DOHH2 (cell line): ENCODE measurements around the gene CDKL4.
"Not testable (repeated sequence)": the region's sequence is repeated elsewhere in the genome, so short reads cannot be mapped to it uniquely, and the experiment has no call there.

Experiments
- H3F3A ChIP-seq: fragments of 200-600 bp; sonication (generic), shearing (Covaris generic); 2 replicates; pipeline ENCODE4 v1.6.0; 2016; ENCODE audit warnings: antibody characterized with exemption, mild to moderate bottlenecking; ENCODE audit not compliant: control insufficient read depth, insufficient read depth
- H3K27ac ChIP-seq: fragments of 200-600 bp; sonication (generic); 2 replicates; pipeline ENCODE4 v1.5.1; 2014; ENCODE audit warnings: low read depth, mild to moderate bottlenecking, low read length, moderate library complexity
- H3K27me3 ChIP-seq: fragments of 200-600 bp; sonication (generic); 2 replicates; pipeline ENCODE4 v1.6.1; 2014; ENCODE audit warnings: mild to moderate bottlenecking, low read length, mixed read lengths; ENCODE audit not compliant: control insufficient read depth
- H3K36me3 ChIP-seq: fragments of 200-600 bp; sonication (generic); 2 replicates; pipeline ENCODE4 v1.6.1; 2014; ENCODE audit warnings: mild to moderate bottlenecking, low read length, moderate library complexity, mixed read lengths; ENCODE audit not compliant: control insufficient read depth
- H3K4me1 ChIP-seq: fragments of 200-600 bp; sonication (generic); 2 replicates; pipeline ENCODE4 v1.6.1; 2014; ENCODE audit warnings: mild to moderate bottlenecking, low read length, mixed read lengths; ENCODE audit not compliant: control insufficient read depth
- H3K4me2 ChIP-seq: fragments of 200-600 bp; sonication (generic); 2 replicates; pipeline ENCODE4 v1.6.0; 2014; ENCODE audit warnings: mild to moderate bottlenecking, low read length, moderate library complexity
- H3K4me3 ChIP-seq: fragments of 200-600 bp; sonication (generic); 2 replicates; pipeline ENCODE4 v1.5.1; 2014; ENCODE audit warnings: mild to moderate bottlenecking, low read length, mixed read lengths
- H3K79me2 ChIP-seq: fragments of 200-600 bp; sonication (generic); 2 replicates; pipeline ENCODE4 v1.6.1; 2014; ENCODE audit warnings: mild to moderate bottlenecking, low read length, mixed read lengths; ENCODE audit not compliant: control insufficient read depth
- H3K9me2 ChIP-seq: fragments of 200-600 bp; sonication (generic); replicated peaks from 2 replicates; pipeline ENCODE4 v1.6.1; 2014; ENCODE audit warnings: mild to moderate bottlenecking, low read length, mixed read lengths; ENCODE audit not compliant: control insufficient read depth
- H3K9me3 ChIP-seq: fragments of 200-600 bp; sonication (generic); 2 replicates; pipeline ENCODE4 v1.6.1; 2014; ENCODE audit warnings: antibody characterized with exemption, low read length, mixed read lengths; ENCODE audit not compliant: control insufficient read depth, insufficient read depth
- H4K20me1 ChIP-seq: fragments of 200-600 bp; sonication (generic); 2 replicates; pipeline ENCODE4 v1.6.0; 2014; ENCODE audit warnings: low read depth, mild to moderate bottlenecking, antibody characterized with exemption, low read length, moderate library complexity; ENCODE audit not compliant: control insufficient read depth, insufficient read depth
- EZH2phosphoT487 ChIP-seq: fragments of 200-600 bp; sonication (generic); IDR thresholded peaks from 2 replicates; pipeline ENCODE4 v1.6.1; 2017; ENCODE audit warnings: borderline replicate concordance, mild to moderate bottlenecking, antibody characterized with exemption, low read length, moderate library complexity, mixed read lengths
- TF ChIP-seq, protein P1 (sequence below): fragments of 200-600 bp; sonication (generic); IDR thresholded peaks from one replicate; pipeline ENCODE4 v1.5.1; 2014; ENCODE audit warnings: antibody characterized with exemption, mild to moderate bottlenecking, low read depth, low read length; ENCODE audit not compliant: poor library complexity, severe bottlenecking

CDKL4 gene

GRCh38 chr2:39156107-39156506 lies 87.7 kb downstream of the CDKL4 start:
- Histone ChIP-seq H3K4me2 (no peak overlapping the region), H3K4me3 (no peak overlapping the region), H3K9me3 (no peaks in the 10 kb centered on the region), H3K36me3 (no peaks in the 10 kb centered on the region), H3K79me2 (no peaks in the 10 kb centered on the region), H3K27ac (no peak overlapping the region), H3K27me3 (no peaks in the 10 kb centered on the region), H4K20me1 (no peaks in the 10 kb centered on the region), H3F3A (no peaks in the 10 kb centered on the region), H3K9me2 (no peaks in the 10 kb centered on the region), H3K4me1 (peaks cover under 1% of the 10 kb centered on the region; the same call in 1 of the 2 replicates)
- TF ChIP-seq, protein P1, sequence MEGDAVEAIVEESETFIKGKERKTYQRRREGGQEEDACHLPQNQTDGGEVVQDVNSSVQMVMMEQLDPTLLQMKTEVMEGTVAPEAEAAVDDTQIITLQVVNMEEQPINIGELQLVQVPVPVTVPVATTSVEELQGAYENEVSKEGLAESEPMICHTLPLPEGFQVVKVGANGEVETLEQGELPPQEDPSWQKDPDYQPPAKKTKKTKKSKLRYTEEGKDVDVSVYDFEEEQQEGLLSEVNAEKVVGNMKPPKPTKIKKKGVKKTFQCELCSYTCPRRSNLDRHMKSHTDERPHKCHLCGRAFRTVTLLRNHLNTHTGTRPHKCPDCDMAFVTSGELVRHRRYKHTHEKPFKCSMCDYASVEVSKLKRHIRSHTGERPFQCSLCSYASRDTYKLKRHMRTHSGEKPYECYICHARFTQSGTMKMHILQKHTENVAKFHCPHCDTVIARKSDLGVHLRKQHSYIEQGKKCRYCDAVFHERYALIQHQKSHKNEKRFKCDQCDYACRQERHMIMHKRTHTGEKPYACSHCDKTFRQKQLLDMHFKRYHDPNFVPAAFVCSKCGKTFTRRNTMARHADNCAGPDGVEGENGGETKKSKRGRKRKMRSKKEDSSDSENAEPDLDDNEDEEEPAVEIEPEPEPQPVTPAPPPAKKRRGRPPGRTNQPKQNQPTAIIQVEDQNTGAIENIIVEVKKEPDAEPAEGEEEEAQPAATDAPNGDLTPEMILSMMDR, result no peak
- TF ChIP-seq EZH2phosphoT487, result no peak

DNA sequence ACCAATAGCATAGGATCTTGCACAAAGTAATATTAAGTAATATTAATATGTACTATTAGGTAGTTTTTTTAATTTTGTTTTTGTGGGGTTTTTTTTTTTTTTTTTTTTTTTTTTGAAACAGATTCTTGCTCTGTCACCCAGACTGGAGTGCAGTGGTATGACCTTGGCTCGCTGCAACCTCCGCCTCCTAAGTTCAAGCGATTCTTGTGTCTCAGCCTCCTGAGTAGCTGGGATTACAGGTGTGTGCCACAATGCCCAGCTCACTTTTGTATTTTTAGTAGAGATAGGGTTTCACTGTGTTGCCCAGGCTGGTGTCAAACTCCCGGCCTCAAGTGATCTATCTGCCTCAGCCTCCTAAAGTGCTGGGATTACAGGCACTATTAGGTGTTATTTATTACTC lies 88.2 kb downstream of the CDKL4 start:
- H3K4me2 ChIP-seq, H3K36me3 ChIP-seq, H4K20me1 ChIP-seq, H3K9me2 ChIP-seq, H3K9me3 ChIP-seq, H3K27me3 ChIP-seq, H3K4me3 ChIP-seq, H3K27ac ChIP-seq, H3F3A ChIP-seq, H3K79me2 ChIP-seq, H3K4me1 ChIP-seq: not testable (repeated sequence)

DNA sequence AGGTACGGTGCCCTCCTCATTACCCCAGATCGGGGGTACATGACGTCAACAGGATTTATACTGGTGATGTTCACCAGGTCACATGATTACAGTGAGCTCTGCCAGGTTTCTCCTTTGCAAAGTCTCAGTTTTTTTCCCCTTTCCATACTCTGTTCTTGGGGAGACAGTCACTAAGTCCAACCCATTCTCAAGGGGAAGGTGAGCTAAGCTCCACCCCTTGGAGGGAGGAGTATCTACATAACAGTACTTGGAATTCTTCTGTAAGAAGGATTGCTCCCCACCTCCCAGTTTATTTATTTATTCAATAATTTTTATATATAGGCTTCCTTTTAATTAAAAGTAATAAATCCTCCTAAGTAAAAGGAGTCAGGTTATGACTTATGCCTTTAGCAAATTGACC lies 88.8 kb downstream of the CDKL4 start:
- no peak overlapping the region for H3K4me3 ChIP-seq
- H3K9me2 ChIP-seq, result no peaks in the 10 kb centered on the region
- no peaks in the 10 kb centered on the region for H3K27me3 ChIP-seq
- TF ChIP-seq, protein P1, result no peak
- TF ChIP-seq EZH2phosphoT487, result no peak
- no peaks in the 10 kb centered on the region for H4K20me1 ChIP-seq
- H3K9me3 ChIP-seq, result no peaks in the 10 kb centered on the region
- no peaks in the 10 kb centered on the region for H3K36me3 ChIP-seq
- H3K79me2 ChIP-seq, result no peaks in the 10 kb centered on the region
- no peak overlapping the region for H3K27ac ChIP-seq
- H3F3A ChIP-seq, result no peaks in the 10 kb centered on the region
- peaks cover 12% of the 10 kb centered on the region for H3K4me1 ChIP-seq
- no peak overlapping the region for H3K4me2 ChIP-seq

GRCh38 chr2:39153312-39153711 lies 90.5 kb downstream of the CDKL4 start:
- H3K27ac ChIP-seq, result no peak overlapping the region
- H3K9me2 ChIP-seq, result no peaks in the 10 kb centered on the region
- no peaks in the 10 kb centered on the region for H4K20me1 ChIP-seq
- H3K4me2 ChIP-seq, result no peak overlapping the region
- TF ChIP-seq, protein P1, result no peak
- TF ChIP-seq EZH2phosphoT487, result no peak
- no peaks in the 10 kb centered on the region for H3K79me2 ChIP-seq
- H3K36me3 ChIP-seq, result no peaks in the 10 kb centered on the region
- peaks cover 13% of the 10 kb centered on the region for H3K4me1 ChIP-seq
- H3F3A ChIP-seq, result no peaks in the 10 kb centered on the region
- no peak overlapping the region for H3K4me3 ChIP-seq
- H3K9me3 ChIP-seq, result no peaks in the 10 kb centered on the region
- H3K27me3 ChIP-seq, result no peaks in the 10 kb centered on the region
